CD4-positive, alpha-beta T cell (primary cell): Measurements from ENCODE around the gene VGLL1. TPM values are rescaled to one million over a fixed set of nuclear protein-coding genes. Genes with fewer than 3 reads are reported as not detected.

ENCODE experiments used
- ATAC-seq: fragments of 200-7000 bp; cut with Tn5 transposase; one replicate; pipeline ENCODE4 v1.10.0; 2022; ENCODE audit warnings: mild to moderate bottlenecking; ENCODE audit not compliant: poor library complexity
- CTCF ChIA-PET: fragments of 350-600 bp; sonication (Branson Sonifier 250); formaldehyde crosslinking; loops from one replicate; lab custom pipeline; 2021; ENCODE audit warnings: antibody characterized with exemption, inconsistent platforms; lab: Charles Lee
- POLR2A ChIA-PET: fragments of 350-600 bp; sonication (Branson Sonifier 250); formaldehyde crosslinking; loops from one replicate; lab custom pipeline; 2021; ENCODE audit warnings: antibody characterized with exemption, inconsistent platforms; lab: Charles Lee
- DNase-seq, 14 experiments: peaks; one replicate each; pipeline ENCODE4 v3.0.0-alpha.2; 2013 to 2020; ENCODE audit warnings: mixed read lengths in 2 of 14
- H3K27ac ChIP-seq, 2 donors: one replicate each; pipeline versions ENCODE4 v1.5.1 to v1.7.0; 2013; ENCODE audit warnings: low read length in 2 of 2, low read depth in 1 of 2, mild to moderate bottlenecking in 1 of 2
- H3K27me3 ChIP-seq, 2 experiments: 1 replicate in 1 of 2; 2 replicates in 1 of 2; pipeline versions ENCODE4 v1.6.1 to v1.7.0; 2013; ENCODE audit warnings: low read length in 2 of 2, control low read depth in 1 of 2, mild to moderate bottlenecking in 1 of 2, moderate library complexity in 1 of 2; ENCODE audit not compliant: insufficient read depth in 2 of 2, control insufficient read depth in 1 of 2
- H3K36me3 ChIP-seq: one replicate; pipeline ENCODE4 v1.6.1; 2013; ENCODE audit warnings: low read length, control low read depth; ENCODE audit not compliant: insufficient read depth
- H3K4me1 ChIP-seq: one replicate; pipeline ENCODE4 v1.6.1; 2013; ENCODE audit warnings: low read length, control low read depth; ENCODE audit not compliant: insufficient read depth
- H3K4me3 ChIP-seq: one replicate; pipeline ENCODE4 v1.5.1; 2013; ENCODE audit warnings: mild to moderate bottlenecking, low read length, moderate library complexity
- H3K9me3 ChIP-seq, 2 experiments: 1 replicate in 1 of 2; 2 replicates in 1 of 2; pipeline versions ENCODE4 v1.6.1 to v1.7.0; 2013; ENCODE audit warnings: low read length in 2 of 2, mild to moderate bottlenecking in 2 of 2, control low read depth in 1 of 2, moderate library complexity in 1 of 2; ENCODE audit not compliant: control insufficient read depth in 1 of 2, insufficient read depth in 1 of 2
- H3K27ac Mint-ChIP-seq: one replicate; pipeline ENCODE4 v1.8.0; 2020; ENCODE audit warnings: mixed read lengths
- H3K27me3 Mint-ChIP-seq: one replicate; pipeline ENCODE4 v1.8.0; 2021; ENCODE audit warnings: mixed read lengths
- H3K36me3 Mint-ChIP-seq: one replicate; pipeline ENCODE4 v1.8.0; 2021; ENCODE audit warnings: low read depth, mixed read lengths
- H3K4me1 Mint-ChIP-seq: one replicate; pipeline ENCODE4 v1.8.0; 2021; ENCODE audit warnings: low read depth, mixed read lengths
- H3K4me3 Mint-ChIP-seq: one replicate; pipeline ENCODE4 v1.8.0; 2020; ENCODE audit warnings: mild to moderate bottlenecking, mixed read lengths
- H3K9me3 Mint-ChIP-seq: one replicate; pipeline ENCODE4 v1.8.0; 2020; ENCODE audit warnings: mixed read lengths
- intact Hi-C, 2 experiments: fragments of 100-400 bp; cut with DNase I in 1 of 2; cut with micrococcal nuclease in 1 of 2; formaldehyde crosslinking; loops; one replicate each; pipeline versions ENCODE4 v1.15.1 to v1.9.0; 2023 to 2025; cut with DNase I, micrococcal nuclease
- total RNA-seq, 174 experiments: library from RNA in 2 of 174; stranded (reverse) in 2 of 174; gene quantifications; one replicate each; pipeline ENCODE4 v1.2.3 and lab custom pipeline; 2021 to 2026
- TF ChIP-seq, protein P1 (sequence below): fragments of 200-600 bp; IDR thresholded peaks from one replicate; pipeline ENCODE4 v1.8.0; 2022; ENCODE audit warnings: antibody characterized with exemption, mild to moderate bottlenecking

Gene VGLL1
- total RNA-seq, 2 experiments from 2014 or later = not detected

GRCh38 chrX:136519069-136519468 is 12.9 kb upstream of the VGLL1 start:
- ChIA-PET CTCF (no interaction called here), POLR2A (no interaction called here)
- no peak for DNase-seq
- H3K36me3 ChIP-seq = no peaks in the 10 kb centered on the region
- intact Hi-C loops = loop anchor here in 1 of 2 experiments (10.0 kb wide), 1 partner anchor 186 kb away; no protein-coding TSS in a partner anchor
- TF ChIP-seq, protein P1, sequence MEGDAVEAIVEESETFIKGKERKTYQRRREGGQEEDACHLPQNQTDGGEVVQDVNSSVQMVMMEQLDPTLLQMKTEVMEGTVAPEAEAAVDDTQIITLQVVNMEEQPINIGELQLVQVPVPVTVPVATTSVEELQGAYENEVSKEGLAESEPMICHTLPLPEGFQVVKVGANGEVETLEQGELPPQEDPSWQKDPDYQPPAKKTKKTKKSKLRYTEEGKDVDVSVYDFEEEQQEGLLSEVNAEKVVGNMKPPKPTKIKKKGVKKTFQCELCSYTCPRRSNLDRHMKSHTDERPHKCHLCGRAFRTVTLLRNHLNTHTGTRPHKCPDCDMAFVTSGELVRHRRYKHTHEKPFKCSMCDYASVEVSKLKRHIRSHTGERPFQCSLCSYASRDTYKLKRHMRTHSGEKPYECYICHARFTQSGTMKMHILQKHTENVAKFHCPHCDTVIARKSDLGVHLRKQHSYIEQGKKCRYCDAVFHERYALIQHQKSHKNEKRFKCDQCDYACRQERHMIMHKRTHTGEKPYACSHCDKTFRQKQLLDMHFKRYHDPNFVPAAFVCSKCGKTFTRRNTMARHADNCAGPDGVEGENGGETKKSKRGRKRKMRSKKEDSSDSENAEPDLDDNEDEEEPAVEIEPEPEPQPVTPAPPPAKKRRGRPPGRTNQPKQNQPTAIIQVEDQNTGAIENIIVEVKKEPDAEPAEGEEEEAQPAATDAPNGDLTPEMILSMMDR = no peak
- Mint-ChIP-seq H3K36me3 (no peaks in the 10 kb centered on the region), H3K27me3 (no peaks in the 10 kb centered on the region), H3K4me3 (no peak overlapping the region), H3K4me1 (no peaks in the 10 kb centered on the region), H3K27ac (no peak overlapping the region), H3K9me3 (no peaks in the 10 kb centered on the region)
- no peaks in the 10 kb centered on the region for H3K4me1 ChIP-seq
- no peak overlapping the region for H3K27ac ChIP-seq
- no peaks in the 10 kb centered on the region for H3K9me3 ChIP-seq
- no peak for ATAC-seq
- no peaks in the 10 kb centered on the region for H3K27me3 ChIP-seq
- no peak overlapping the region for H3K4me3 ChIP-seq

DNA sequence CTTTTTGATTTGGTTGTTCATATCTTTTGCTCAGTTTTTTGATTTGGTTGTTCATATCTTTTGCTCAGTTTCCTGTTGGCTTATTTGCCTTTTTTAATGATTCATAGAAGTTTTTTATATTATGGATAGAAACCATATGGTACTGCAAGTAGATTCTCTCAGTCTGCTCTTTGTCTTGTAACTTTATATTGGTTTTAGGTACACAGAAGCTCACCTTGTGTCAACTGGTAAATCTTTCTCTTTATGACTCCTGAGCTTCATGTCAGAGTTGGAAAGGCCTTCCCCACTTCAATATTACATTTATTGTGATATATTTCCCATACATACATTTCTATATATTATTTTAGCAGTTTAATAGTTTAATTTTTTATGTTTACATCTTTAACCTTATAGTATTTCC is 8.2 kb upstream of the VGLL1 start:
- Histone ChIP-seq H3K36me3 (no peaks in the 10 kb centered on the region), H3K4me3 (no peak overlapping the region), H3K27me3 (no peaks in the 10 kb centered on the region), H3K27ac (no peak overlapping the region), H3K4me1 (no peaks in the 10 kb centered on the region), H3K9me3 (no peaks in the 10 kb centered on the region)
- TF ChIP-seq, protein P1 = no peak
- Mint-ChIP-seq H3K4me1 (no peaks in the 10 kb centered on the region), H3K27me3 (no peaks in the 10 kb centered on the region), H3K36me3 (no peaks in the 10 kb centered on the region), H3K9me3 (no peaks in the 10 kb centered on the region), H3K27ac (no peak overlapping the region), H3K4me3 (no peak overlapping the region)
- no peak for ATAC-seq
- ChIA-PET CTCF (no interaction called here), POLR2A (no interaction called here)
- intact Hi-C loops = no loop called here
- DNase-seq = no peak

DNA sequence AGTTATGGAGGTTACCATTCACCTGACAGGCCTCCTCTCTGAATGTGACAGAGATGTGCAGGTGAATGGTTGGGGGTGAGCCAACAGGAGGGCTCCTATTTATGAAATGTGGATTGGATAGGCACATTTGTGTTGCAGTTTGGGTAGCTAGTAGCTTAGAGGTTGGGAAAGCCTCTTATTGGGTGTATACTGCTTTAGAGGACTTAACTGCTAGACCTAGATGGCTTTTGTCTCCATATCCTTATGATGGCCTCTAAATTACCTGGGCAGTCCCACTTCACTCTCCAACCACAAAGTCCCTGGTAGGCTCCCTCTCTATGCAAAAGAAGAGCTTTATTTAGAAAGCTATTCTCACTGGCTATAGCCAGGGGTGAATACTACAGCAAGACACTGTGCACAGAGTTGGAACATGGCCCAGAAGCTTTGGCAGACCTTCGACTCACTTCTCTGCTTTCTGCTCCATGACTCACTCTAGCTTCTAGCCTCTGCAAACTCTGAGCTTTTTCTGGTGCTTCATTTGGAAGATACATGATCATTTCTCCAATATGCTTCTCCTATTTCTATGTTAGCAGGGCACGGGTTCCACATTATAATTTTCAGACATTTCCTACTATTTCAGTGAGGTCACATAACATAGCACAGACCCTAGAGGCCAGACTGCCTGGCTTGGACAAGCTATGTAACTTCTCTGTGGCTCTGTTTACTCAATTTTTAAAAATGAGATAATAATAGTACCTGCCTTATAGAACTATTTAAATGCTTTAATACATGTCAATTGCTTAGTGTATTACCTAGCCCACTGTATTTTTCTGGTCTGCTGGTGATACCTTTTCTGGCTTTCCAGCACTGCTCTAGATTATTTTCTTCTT is 6.0 kb upstream of the VGLL1 start:
- intact Hi-C loops = no loop called here
- no peak for ATAC-seq

More for the DNA sequence above, 6.0 kb upstream of the VGLL1 start:
- ChIA-PET POLR2A (no interaction called here), CTCF (no interaction called here)
- no peak overlapping the region for H3K4me3 Mint-ChIP-seq
- TF ChIP-seq, protein P1 = no peak
- H3K27me3 Mint-ChIP-seq = no peaks in the 10 kb centered on the region
- H3K4me1 Mint-ChIP-seq = no peaks in the 10 kb centered on the region
- no peaks in the 10 kb centered on the region for H3K27me3 ChIP-seq
- H3K27ac Mint-ChIP-seq = no peak overlapping the region
- no peaks in the 10 kb centered on the region for H3K36me3 ChIP-seq
- DNase-seq = no peak
- H3K9me3 ChIP-seq = no peaks in the 10 kb centered on the region
- no peaks in the 10 kb centered on the region for H3K36me3 Mint-ChIP-seq
- no peaks in the 10 kb centered on the region for H3K9me3 Mint-ChIP-seq
- no peak overlapping the region for H3K4me3 ChIP-seq
- no peaks in the 10 kb centered on the region for H3K4me1 ChIP-seq
- no peak overlapping the region for H3K27ac ChIP-seq
